ENCODE results near the gene VAMP4.
A peak's percentile ranks its signal among the peaks of the same experiment; 100 is the strongest.

VAMP4 gene

GRCh38 chr1:171741872-171742576 is at the start of gene VAMP4:
VAMP4 (minus strand) TSS chr1:171742065; CDS start chr1:171738414, 3,651 bp downstream.
- peak; percentile 35 for DNase-seq

- DNase-seq, result no peak
Measured at GRCh38 chr1:171790318-171790717, 48.5 kb upstream of the VAMP4 start.

DNA sequence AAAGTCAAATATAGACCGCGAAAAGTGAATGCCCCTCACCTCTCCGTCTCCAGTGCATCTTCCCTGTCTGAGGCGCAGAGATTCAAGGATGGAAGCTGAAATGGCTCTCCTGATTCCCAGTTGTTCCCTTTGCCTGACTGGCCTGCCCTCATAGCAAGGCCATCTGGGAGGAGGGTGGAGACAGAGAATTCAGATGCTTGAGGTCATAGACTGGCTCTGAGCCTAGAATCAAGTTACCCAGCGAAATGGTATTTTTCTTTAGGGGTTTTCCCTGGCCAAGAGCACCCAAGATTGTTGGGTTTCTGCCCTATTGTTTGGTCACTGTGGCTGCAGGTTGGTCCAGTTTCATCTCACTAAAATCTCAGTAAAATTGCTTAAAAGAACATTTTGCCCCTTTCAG is 46.8 kb upstream of the VAMP4 start:
- DNase-seq, result no peak

- DNase-seq, result no peak
Measured at GRCh38 chr1:171787686-171788480, 46.0 kb upstream of the VAMP4 start.

DNA sequence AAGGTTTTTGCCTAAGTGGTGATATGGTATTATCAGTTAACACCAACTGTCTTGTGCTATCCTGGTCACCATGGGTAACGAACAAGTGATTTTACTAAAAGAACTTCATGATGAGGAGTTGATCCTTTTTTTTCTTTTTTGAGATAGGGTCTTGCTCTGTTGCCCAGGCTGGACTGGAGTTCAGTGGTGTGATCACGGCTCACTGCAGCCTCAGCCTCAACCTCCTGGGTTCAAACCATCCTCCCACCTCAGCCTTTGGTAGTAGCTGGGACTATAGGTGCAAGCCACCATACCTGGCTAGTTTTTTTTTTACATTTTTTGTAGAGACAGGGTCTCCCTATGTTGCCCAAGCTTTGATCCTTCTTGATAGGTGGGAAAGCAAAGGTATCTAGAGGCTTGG is 44.7 kb upstream of the VAMP4 start:
- DNase-seq, result no peak

GRCh38 chr1:171785766-171786165 is 43.9 kb upstream of the VAMP4 start:
- no peak for DNase-seq

DNA sequence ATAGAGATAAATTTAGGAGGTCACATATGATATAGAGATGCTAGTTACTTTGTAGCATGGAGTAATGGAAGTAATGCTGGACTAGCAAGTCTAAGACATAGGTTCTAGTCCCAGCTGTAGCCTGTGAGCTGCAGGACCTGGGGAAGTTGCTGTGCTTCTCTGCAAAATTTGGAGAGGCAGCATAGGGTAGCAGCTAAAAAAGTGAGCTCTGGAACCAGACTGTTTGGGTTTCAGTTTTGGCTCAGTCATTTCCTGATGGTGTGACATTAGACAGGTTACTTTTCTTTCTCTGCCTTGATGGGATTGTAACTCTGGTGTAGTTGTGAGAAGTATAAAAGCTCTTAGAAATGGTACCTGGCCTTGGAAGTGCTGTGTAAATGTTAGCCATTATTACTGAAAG is 42.9 kb upstream of the VAMP4 start:
- no peak for DNase-seq

GRCh38 chr1:171783816-171784530 is 42.1 kb upstream of the VAMP4 start:
- no peak for DNase-seq

GRCh38 chr1:171781176-171781875 is 39.5 kb upstream of the VAMP4 start, which contains the start of gene METTL13:
METTL13 (plus strand) TSS chr1:171781660; CDS start chr1:171781968, 308 bp downstream.
- DNase-seq, result peak; percentile 89

DNA sequence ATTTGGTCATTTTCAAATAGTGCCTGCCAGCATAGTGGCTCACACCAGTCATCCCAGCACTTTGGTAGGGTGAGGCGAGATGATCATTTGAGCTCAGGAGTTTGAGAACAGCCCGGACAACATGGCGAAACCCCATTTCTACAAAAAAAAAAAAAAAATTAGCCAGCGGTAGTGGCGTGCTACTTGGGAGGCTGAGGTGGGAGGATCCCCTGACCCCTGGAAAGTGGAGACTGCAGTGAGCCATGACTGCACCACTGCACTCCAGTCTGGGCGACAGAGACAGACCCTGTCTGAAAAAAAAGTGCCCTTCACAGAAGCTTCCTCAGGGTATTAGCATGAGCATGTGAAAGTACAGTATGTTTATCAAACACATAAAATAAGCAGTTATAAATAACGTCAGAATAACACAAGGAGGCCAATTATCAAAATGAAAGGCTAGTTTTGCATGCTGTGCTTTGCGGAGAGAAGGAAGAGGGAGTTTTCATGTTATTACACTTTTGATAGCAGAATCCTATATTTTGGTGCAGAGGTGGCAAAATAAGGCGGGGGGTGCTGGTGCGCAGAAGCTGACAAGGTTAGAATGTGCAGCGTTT is 38.8 kb upstream of the VAMP4 start:
- DNase-seq, result no peak

DNA sequence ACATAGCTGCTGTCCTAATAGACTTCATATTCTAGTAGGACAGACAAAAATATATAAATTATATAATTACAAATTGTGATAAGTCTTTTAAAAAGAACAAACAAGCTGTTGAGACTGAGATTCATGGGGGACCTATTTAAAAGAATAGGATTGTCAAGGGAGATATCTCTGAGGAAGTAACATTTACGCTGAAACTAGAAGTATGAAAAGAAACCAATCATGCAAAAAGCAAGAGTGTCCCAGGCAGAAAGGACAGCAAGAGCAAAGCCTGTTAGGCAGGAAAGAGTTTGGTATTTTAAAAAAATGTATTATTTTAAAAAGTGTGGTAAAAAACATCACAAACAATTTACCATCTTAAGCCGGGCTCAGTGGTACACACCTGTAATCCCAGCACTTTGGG is 30.4 kb upstream of the VAMP4 start:
- no peak for DNase-seq

DNA sequence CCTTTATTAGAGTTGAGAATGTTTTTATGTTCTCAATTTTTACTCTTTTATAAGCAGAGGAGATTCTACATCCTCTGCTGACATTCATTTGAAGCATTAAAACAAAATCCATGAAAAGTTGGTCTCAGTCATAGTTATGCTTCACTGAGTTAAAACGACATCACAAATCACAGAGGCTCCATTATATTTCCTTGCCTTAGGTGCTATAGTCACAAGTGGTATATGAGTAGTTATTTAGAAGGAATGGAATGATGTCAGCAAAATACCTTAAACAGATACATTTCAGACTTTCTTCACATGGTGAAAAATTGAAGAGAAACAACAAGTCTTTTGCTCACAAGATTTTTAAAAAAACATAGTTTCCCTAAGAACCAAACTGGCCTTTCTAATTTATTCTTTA is 27.9 kb upstream of the VAMP4 start:
- no peak for DNase-seq

DNA sequence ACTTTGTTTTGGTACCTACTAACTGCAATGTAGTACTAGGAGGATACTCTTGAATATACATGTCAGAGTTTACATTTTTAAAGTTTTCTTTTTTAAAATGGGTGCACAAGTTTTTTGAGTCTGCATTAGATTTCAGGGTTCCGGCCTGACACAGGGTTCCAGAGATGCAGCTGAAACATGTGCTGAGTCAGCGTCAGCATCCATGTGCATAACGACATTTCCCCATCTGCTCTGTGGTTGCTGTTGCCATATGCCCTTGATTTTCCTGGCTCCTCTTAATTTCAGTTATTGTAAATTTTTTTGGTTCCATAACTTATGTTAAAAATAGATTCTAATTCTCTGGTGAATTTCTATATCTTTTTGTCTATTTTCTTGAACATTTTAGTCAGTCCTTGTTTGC is 27.3 kb upstream of the VAMP4 start:
- DNase-seq, result no peak

DNA sequence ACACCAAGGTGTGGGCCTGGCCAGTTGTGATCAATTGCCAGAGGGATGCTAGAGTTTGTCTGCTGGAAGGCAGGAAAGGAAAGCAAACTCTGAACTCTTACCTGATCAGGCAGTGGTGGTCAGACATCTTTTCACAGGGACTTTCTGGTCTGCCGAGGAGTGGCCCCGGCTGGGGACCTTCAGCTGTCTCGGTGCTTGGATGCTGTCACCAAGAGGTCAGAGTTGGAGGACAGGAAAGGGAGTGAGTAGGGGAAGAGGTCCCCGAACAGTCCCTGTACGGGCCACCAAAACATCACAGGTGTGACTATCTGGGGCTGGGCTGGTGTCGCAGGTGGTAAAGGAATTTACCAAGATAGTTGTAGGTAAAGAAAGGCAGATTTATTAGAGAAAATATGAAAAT is 21.9 kb upstream of the VAMP4 start:
- no peak for DNase-seq

DNA sequence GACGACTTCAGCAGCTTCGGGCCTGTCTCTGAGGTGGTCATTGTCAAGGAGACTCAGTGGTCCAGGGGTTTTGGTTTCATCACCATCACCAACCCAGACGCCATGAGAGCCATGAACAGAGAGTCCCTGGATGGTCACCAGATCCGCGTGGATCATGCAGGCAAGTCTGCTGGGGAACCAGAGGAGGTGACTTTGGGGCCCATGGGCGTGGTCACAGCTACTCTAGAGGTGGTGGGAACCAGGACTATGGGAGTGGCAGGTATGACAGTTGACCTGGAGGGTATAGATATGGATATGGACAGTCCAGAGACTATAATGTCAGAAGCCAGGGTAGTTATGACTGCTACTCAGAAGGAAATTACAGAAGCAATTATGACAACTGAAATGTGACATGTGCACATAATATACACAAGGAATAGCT is 20.3 kb upstream of the VAMP4 start:
- DNase-seq, result no peak

DNA sequence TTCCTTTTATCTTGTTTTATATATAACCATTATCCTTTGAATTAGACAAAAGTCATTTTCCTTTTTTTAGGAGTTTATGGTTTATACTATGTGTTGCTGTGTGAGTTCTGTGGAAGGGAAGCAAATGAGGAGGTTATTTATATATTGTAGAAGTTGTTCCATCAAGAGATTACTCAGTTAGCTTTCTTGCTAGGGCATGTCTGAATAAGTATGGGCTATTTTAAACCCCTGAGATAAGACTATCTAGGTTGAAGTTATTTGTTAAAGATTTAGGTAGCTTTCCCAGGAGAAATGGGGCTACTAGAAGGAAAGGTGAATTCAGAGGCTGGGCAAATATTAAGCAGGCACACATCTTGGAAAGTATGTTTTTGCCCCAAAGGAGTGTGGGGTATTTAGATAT is 16.1 kb upstream of the VAMP4 start:
- DNase-seq, result no peak

DNA sequence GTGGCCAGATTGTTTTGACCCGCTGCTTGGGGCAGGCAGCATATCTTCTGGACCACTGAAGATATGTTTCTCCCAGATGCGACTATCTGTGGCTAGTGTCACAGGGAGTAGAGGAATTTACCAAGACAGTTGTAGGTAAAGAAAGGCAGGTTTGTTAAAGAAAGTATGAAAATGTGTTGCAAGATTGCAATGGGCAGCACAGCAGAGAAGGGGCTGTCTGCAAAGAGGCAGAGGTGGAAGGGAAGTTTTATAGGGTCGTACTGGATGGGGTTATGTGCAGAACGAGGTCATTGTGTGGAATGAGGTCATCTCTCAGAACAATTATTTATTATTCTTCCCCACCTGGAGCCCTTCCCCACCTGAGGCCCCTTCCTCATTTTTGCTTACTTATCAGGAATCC is 15.0 kb upstream of the VAMP4 start:
- DNase-seq, result no peak

GRCh38 chr1:171754971-171755370 is 13.1 kb upstream of the VAMP4 start:
- no peak for DNase-seq

DNA sequence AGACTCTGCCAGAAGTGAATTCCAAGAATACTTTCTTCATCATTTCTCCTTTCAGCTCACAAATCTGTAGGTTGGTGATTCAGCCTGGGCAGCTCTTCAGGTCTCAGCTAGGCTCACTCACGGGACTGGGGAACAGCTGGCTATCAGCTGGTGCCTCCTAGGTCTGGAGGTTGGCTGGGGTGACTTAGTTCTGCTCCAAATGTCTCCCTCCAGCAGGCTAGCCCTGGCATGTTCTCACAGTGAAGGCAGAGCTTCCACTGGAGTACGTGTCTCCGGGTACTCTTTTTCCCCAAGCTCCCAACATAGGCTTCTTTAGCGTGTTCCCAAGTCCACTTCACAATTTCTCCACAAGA is 12.5 kb upstream of the VAMP4 start:
- DNase-seq, result no peak

DNA sequence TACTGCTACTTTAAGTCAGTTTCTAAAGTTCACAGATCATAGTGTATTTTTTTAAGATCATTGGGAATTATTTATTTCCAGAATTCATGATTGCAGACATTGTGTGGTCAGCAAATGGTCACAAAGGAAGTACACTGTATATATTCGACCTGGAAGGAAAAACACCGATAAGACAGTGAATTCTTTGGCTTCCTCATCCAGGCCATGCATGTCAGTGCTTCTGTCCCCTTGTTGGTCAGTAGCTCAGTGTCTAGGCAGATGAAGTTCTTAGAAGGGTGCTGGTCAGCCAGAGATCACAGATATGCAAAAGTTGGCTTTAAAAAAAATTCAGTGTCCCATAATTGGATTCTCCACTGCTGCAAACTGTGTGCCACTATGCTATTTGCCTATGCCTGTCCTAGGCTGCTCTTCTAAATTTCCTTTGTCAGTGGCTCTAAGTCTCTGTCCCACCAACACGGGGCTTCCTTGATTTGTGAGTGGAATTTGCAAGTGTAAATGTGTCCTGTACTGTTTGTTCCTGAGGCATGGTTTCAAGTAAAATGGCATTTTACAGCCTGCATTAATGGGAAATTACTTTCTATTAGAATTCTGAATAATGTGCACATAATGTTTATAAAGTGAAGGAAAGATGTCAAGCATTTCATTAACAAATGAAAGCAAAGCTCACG is 12.0 kb upstream of the VAMP4 start:
- no peak for DNase-seq

DNA sequence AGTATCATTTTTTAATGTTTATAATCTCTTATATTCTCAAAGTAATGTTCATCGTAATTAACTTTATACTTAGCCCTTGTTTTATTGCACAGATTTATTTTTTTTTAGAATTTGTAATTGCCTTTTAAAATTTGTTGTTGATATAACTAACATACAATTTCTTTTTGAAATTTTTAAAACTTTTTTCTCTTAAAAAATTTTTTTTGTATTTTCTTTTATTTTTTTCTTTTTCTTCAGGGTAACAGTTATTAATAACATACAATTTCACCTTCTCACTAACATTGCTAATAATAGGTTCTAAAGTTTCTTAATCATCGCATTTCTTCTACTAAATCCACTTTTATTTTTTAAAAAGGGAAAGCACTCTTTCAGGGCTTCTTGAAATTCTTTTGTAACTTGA is 11.3 kb upstream of the VAMP4 start:
- no peak for DNase-seq

GRCh38 chr1:171751221-171751620 is 9.4 kb upstream of the VAMP4 start:
- DNase-seq, result no peak

Data from 8988T (cell line).